GM12878 (cell line): ENCODE measurements around the gene ATP2C2. TPM values are rescaled to one million over a fixed set of nuclear protein-coding genes. Genes with fewer than 3 reads are reported as not detected.

ENCODE experiments used
- ATAC-seq: fragments of 200-7000 bp; cut with Tn5 transposase; 3 replicates; pipeline ENCODE4 v1.9.1; 2020; ENCODE audit warnings: mild to moderate bottlenecking, moderate library complexity
- BruUV-seq: library from RNA; stranded (reverse); fragments of 400-500 nt; replicated peaks from 2 replicates; lab custom pipeline; 2021; lab: Mats Ljungman, UMichigan
- CTCF ChIA-PET: fragments of 300-600 bp; sonication (Branson Sonifier 250); formaldehyde crosslinking; extraction: SDS; loops from one replicate; lab custom pipeline; 2021; ENCODE audit warnings: inconsistent platforms; lab: Yijun Ruan, JAX
- POLR2A ChIA-PET: fragments of 350-600 bp; formaldehyde crosslinking; extraction: SDS; loops from one replicate; lab custom pipeline; 2021; ENCODE audit warnings: inconsistent platforms; lab: Charles Lee
- RAD21 ChIA-PET: fragments of 300-600 bp; sonication (Branson Sonifier 250); formaldehyde crosslinking; loops from one replicate; lab custom pipeline; 2023; ENCODE audit warnings: antibody characterized with exemption; ENCODE audit not compliant: unreplicated experiment; lab: Charles Lee
- SMC1A ChIA-PET: fragments of 300-600 bp; sonication (Branson Sonifier 250); formaldehyde crosslinking; loops from one replicate; lab custom pipeline; 2023; ENCODE audit not compliant: unreplicated experiment, uncharacterized antibody; lab: Charles Lee
- DNase-seq: peaks from one replicate; pipeline ENCODE4 v3.0.0-alpha.2; 2011; ENCODE audit warnings: low read depth, low spot score
- FAIRE-seq: peaks from 3 replicates; lab custom pipeline; 2011; peaks lifted over from hg19 to GRCh38; lab: Jason Lieb, UNC
- H2AFZ ChIP-seq: 2 replicates; pipeline ENCODE4 v1.6.0; 2011; ENCODE audit warnings: low read depth, low read length, control low read depth; ENCODE audit not compliant: control insufficient read depth
- H3K27ac ChIP-seq: 2 replicates; pipeline ENCODE4 v1.5.1; 2011; ENCODE audit warnings: control low read depth; ENCODE audit not compliant: control insufficient read depth, insufficient read depth
- H3K27me3 ChIP-seq, 2 experiments: replicated peaks in 1 of 2; 2 replicates each; pipeline versions ENCODE4 v1.6.0 to v1.6.1; 2011; ENCODE audit warnings: low read length in 1 of 2; ENCODE audit not compliant: control insufficient read depth in 2 of 2, insufficient read depth in 2 of 2
- H3K36me3 ChIP-seq, 2 experiments: 2 replicates each; pipeline ENCODE4 v1.5.1; 2011; ENCODE audit warnings: low read length in 1 of 2; ENCODE audit not compliant: control insufficient read depth in 2 of 2, insufficient read depth in 2 of 2
- H3K4me1 ChIP-seq: 2 replicates; pipeline ENCODE4 v1.6.1; 2011; ENCODE audit warnings: mild to moderate bottlenecking, low read length, moderate library complexity, mixed read lengths; ENCODE audit not compliant: control insufficient read depth, insufficient read depth
- H3K4me2 ChIP-seq: 2 replicates; pipeline ENCODE4 v1.6.0; 2011; ENCODE audit warnings: control low read depth; ENCODE audit not compliant: control insufficient read depth, insufficient read depth
- H3K4me3 ChIP-seq: fragments of 200-600 bp; sonication (generic); 2 replicates; pipeline ENCODE4 v1.5.1; 2016
- H3K79me2 ChIP-seq: 2 replicates; pipeline ENCODE4 v1.6.0; 2011; ENCODE audit warnings: low read length; ENCODE audit not compliant: control insufficient read depth, insufficient read depth
- H3K9ac ChIP-seq: 2 replicates; pipeline ENCODE4 v1.8.0; 2011; ENCODE audit warnings: low read length, control low read depth, mixed read lengths; ENCODE audit not compliant: control insufficient read depth, insufficient read depth
- H3K9me3 ChIP-seq: replicated peaks from 3 replicates; pipeline ENCODE4 v1.5.1; 2011; ENCODE audit warnings: mild to moderate bottlenecking, low read length; ENCODE audit not compliant: control insufficient read depth, insufficient read depth
- H4K20me1 ChIP-seq: 2 replicates; pipeline ENCODE4 v1.6.0; 2011; ENCODE audit not compliant: control insufficient read depth, insufficient read depth
- FOXK2 ChIP-seq: fragments of 450-650 bp; IDR thresholded peaks from 2 replicates; pipeline ENCODE4 v1.6.1; 2017; ENCODE audit warnings: mild to moderate bottlenecking, moderate library complexity
- FOXM1 ChIP-seq: IDR thresholded peaks from 2 replicates; pipeline ENCODE4 v1.6.1; 2012; ENCODE audit warnings: low read depth, mild to moderate bottlenecking, inconsistent platforms, low read length, moderate library complexity
- GATAD2B ChIP-seq: fragments of 450-650 bp; conservative IDR thresholded peaks from 2 replicates; pipeline ENCODE4 v1.6.1; 2017; ENCODE audit warnings: low read depth, mild to moderate bottlenecking, moderate library complexity
- WGBS: methylation state at CpG from one replicate; pipeline ENCODE4 v1.1.6; 2016; ENCODE audit warnings: low lambda C conversion rate; ENCODE audit not compliant: insufficient replicate concordance, insufficient coverage; ENCODE audit errors: missing lambda C conversion rate; 5-methylcytosine and 5-hydroxymethylcytosine counted together
- in situ Hi-C: fragments of 300-500 bp; cut with MboI; formaldehyde crosslinking; loops from 9 replicates; pipeline ENCODE4 v1.14.3; 2018; ENCODE audit warnings: mixed read lengths
- intact Hi-C: fragments of 100-400 bp; cut with micrococcal nuclease; formaldehyde crosslinking; loops from one replicate; pipeline ENCODE4 v1.14.2; 2022; ENCODE audit not compliant: unreplicated experiment
- polyA plus RNA-seq, 11 experiments: library from polyadenylated mRNA; depleted of rRNA in 4 of 11; unstranded in 6 of 11; stranded (reverse) in 5 of 11; fragments of >200 nt; fragmentation: Nextera tagmentation in 4 of 11; fragmentation: Illumina TruSeq in 1 of 11; extraction: Ambion mirVana in 4 of 11; extraction: Trizol in 1 of 11; gene quantifications; 1 replicate in 1 of 11; 2 replicates in 10 of 11; pipeline versions ENCODE4 v1.2.1 to v1.2.3, GENCODE V29; 2011 to 2016; ENCODE audit warnings: inconsistent platforms in 2 of 11, missing spikeins in 2 of 11, low read depth in 1 of 11
- total RNA-seq, 4 experiments: library from RNA; depleted of rRNA in 3 of 4; stranded (reverse); fragments of >200 nt in 3 of 4; fragmentation: Illumina TruSeq in 1 of 4; extraction: Trizol in 1 of 4; gene quantifications; 2 replicates each; pipeline versions ENCODE4 v1.2.1 to v1.2.3, GENCODE V29; 2013 to 2021
- TF ChIP-seq, protein P1 (sequence below): fragments of 150-350 bp; IDR thresholded peaks from 2 replicates; pipeline ENCODE4 v1.6.1; 2016; ENCODE audit warnings: low read depth, low read length
- TF ChIP-seq, protein P2 (sequence below): fragments of 450-650 bp; IDR thresholded peaks from 2 replicates; pipeline ENCODE4 v1.6.1; 2016; ENCODE audit warnings: mild to moderate bottlenecking

The ATP2C2 gene
- total and polyA plus RNA-seq, 10 of the 15 experiments (the other 5 are each of a cell fraction or from before 2014, with no cell fraction given): 0.05 to 0.19 TPM; not detected in 8

DNA sequence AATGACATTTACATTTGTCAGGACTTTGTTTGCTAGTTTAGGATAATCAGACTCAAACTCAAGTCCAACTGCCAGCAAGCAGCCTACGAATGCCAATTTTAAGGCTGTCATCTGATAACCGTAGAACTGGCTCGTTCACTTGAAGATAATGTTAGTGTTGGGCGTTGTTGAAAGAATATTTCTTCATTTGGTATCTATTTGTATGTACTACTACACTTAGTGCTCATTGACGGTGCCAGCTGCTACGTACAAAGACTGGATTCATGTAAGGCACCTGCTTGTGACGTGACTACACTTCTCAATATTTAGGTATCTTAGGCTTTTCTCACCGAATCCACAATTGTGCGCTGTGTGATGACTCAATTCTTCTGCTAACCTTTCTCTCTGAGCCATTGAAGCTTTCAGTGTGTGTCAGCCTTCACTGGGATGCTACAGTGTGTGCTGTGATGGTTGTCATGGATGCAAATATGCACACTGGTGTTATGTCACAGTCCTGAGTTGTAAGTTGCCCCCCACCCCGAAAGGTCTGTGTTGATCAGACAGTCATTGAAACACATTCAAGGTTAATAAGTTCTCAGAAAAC, 5.7 kb downstream of the ATP2C2 start:
- intact Hi-C loops: no loop called here
- no peak overlapping the region for H3K4me3 ChIP-seq
- RAD21 ChIA-PET: no interaction called here
- no peaks in the 10 kb centered on the region for H3K79me2 ChIP-seq
- POLR2A ChIA-PET: no interaction called here
- DNase-seq (no peak), FAIRE-seq (no peak), ATAC-seq (no peak)
- no peaks in the 10 kb centered on the region for H4K20me1 ChIP-seq
- no peaks in the 10 kb centered on the region for H3K36me3 ChIP-seq
- H3K27me3 ChIP-seq: peaks cover 0 to 4% of the 10 kb centered on the region in 2 experiments; a peak in 3 of 4 replicates
- TF ChIP-seq GATAD2B (no peak), FOXM1 (no peak), FOXK2 (no peak)
- TF ChIP-seq, protein P1, sequence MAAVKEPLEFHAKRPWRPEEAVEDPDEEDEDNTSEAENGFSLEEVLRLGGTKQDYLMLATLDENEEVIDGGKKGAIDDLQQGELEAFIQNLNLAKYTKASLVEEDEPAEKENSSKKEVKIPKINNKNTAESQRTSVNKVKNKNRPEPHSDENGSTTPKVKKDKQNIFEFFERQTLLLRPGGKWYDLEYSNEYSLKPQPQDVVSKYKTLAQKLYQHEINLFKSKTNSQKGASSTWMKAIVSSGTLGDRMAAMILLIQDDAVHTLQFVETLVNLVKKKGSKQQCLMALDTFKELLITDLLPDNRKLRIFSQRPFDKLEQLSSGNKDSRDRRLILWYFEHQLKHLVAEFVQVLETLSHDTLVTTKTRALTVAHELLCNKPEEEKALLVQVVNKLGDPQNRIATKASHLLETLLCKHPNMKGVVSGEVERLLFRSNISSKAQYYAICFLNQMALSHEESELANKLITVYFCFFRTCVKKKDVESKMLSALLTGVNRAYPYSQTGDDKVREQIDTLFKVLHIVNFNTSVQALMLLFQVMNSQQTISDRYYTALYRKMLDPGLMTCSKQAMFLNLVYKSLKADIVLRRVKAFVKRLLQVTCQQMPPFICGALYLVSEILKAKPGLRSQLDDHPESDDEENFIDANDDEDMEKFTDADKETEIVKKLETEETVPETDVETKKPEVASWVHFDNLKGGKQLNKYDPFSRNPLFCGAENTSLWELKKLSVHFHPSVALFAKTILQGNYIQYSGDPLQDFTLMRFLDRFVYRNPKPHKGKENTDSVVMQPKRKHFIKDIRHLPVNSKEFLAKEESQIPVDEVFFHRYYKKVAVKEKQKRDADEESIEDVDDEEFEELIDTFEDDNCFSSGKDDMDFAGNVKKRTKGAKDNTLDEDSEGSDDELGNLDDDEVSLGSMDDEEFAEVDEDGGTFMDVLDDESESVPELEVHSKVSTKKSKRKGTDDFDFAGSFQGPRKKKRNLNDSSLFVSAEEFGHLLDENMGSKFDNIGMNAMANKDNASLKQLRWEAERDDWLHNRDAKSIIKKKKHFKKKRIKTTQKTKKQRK: no peak
- TF ChIP-seq, protein P2, sequence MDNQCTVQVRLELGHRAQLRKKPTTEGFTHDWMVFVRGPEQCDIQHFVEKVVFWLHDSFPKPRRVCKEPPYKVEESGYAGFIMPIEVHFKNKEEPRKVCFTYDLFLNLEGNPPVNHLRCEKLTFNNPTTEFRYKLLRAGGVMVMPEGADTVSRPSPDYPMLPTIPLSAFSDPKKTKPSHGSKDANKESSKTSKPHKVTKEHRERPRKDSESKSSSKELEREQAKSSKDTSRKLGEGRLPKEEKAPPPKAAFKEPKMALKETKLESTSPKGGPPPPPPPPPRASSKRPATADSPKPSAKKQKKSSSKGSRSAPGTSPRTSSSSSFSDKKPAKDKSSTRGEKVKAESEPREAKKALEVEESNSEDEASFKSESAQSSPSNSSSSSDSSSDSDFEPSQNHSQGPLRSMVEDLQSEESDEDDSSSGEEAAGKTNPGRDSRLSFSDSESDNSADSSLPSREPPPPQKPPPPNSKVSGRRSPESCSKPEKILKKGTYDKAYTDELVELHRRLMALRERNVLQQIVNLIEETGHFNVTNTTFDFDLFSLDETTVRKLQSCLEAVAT: no peak
- no peak overlapping the region for H3K9ac ChIP-seq
- WGBS: 40% methylated on average over 10 of the region's 10 CpGs
- CTCF ChIA-PET: no interaction called here
- no peaks in the 10 kb centered on the region for H3K9me3 ChIP-seq
- no peak overlapping the region for H3K4me2 ChIP-seq
- in situ Hi-C loops: no loop called here
- BruUV-seq: no TSS peak
- SMC1A ChIA-PET: no interaction called here
- H3K27ac ChIP-seq: no peak overlapping the region
- no peaks in the 10 kb centered on the region for H3K4me1 ChIP-seq
- no peak overlapping the region for H2AFZ ChIP-seq
